CD14-positive monocyte (primary cell): Measurements from ENCODE around the gene FHOD3. TPM values are rescaled to one million over a fixed set of nuclear protein-coding genes. Genes with fewer than 3 reads are reported as not detected.

Source experiments
- DNase-seq, 3 donors: peaks; one replicate each; pipeline ENCODE4 v3.0.0-alpha.2; 2011 to 2022
- H2AFZ ChIP-seq: 2 replicates; pipeline ENCODE4 v1.6.0; 2012; ENCODE audit warnings: mild to moderate bottlenecking, low read depth, low read length, inconsistent platforms; ENCODE audit not compliant: insufficient read depth, poor library complexity, severe bottlenecking
- H3K27ac ChIP-seq, 2 donors: 1 replicate in 1 of 2; 2 replicates in 1 of 2; pipeline ENCODE4 v1.5.1; 2012 to 2013; ENCODE audit warnings: low read length in 2 of 2, control low read depth in 1 of 2, inconsistent platforms in 1 of 2, low read depth in 1 of 2, mild to moderate bottlenecking in 1 of 2
- H3K27me3 ChIP-seq, 2 donors: one replicate each; pipeline versions ENCODE4 v1.6.0 to v1.6.1; 2011 to 2013; ENCODE audit warnings: low read length in 2 of 2; ENCODE audit not compliant: control insufficient read depth in 2 of 2, insufficient read depth in 2 of 2
- H3K36me3 ChIP-seq, 2 donors: replicated peaks in 1 of 2; 1 replicate in 1 of 2; 2 replicates in 1 of 2; pipeline versions ENCODE4 v1.5.1 to v1.6.1; 2012 to 2013; ENCODE audit warnings: low read length in 2 of 2, control low read depth in 1 of 2, inconsistent platforms in 1 of 2, mild to moderate bottlenecking in 1 of 2; ENCODE audit not compliant: insufficient read depth in 2 of 2, control insufficient read depth in 1 of 2
- H3K4me1 ChIP-seq, 2 donors: 1 replicate in 1 of 2; 2 replicates in 1 of 2; pipeline versions ENCODE4 v1.5.1 to v1.6.1; 2012 to 2013; ENCODE audit warnings: low read length in 2 of 2, control low read depth in 1 of 2, inconsistent platforms in 1 of 2, mild to moderate bottlenecking in 1 of 2, moderate library complexity in 1 of 2; ENCODE audit not compliant: insufficient read depth in 2 of 2, control insufficient read depth in 1 of 2
- H3K4me2 ChIP-seq: replicated peaks from 2 replicates; pipeline ENCODE3; 2012; ENCODE audit warnings: low read length, moderate library complexity, mild to moderate bottlenecking; ENCODE audit not compliant: poor library complexity, severe bottlenecking; ENCODE audit errors: extremely low read depth
- H3K4me3 ChIP-seq, 3 experiments: fragments of 200-600 bp in 1 of 3; sonication (generic) in 1 of 3; replicated peaks in 1 of 3; 1 replicate in 2 of 3; 2 replicates in 1 of 3; pipeline ENCODE4 v1.5.1; 2011 to 2013; ENCODE audit warnings: low read length in 3 of 3, mild to moderate bottlenecking in 3 of 3, control low read depth in 2 of 3, low read depth in 2 of 3, inconsistent platforms in 1 of 3, moderate library complexity in 1 of 3
- H3K79me2 ChIP-seq: 2 replicates; pipeline ENCODE4 v1.6.0; 2012; ENCODE audit warnings: mild to moderate bottlenecking, control low read depth, inconsistent platforms, low read length, moderate library complexity; ENCODE audit not compliant: insufficient read depth
- H3K9ac ChIP-seq: 2 replicates; pipeline ENCODE4 v1.6.0; 2017; ENCODE audit warnings: low read length, mild to moderate bottlenecking; ENCODE audit not compliant: insufficient read depth, poor library complexity, severe bottlenecking
- H3K9me3 ChIP-seq, 2 donors: replicated peaks in 1 of 2; 1 replicate in 1 of 2; 2 replicates in 1 of 2; pipeline versions ENCODE4 v1.5.1 to v1.6.1; 2012 to 2013; ENCODE audit warnings: low read length in 2 of 2, control low read depth in 1 of 2; ENCODE audit not compliant: control insufficient read depth in 1 of 2, insufficient read depth in 1 of 2
- H4K20me1 ChIP-seq: 2 replicates; pipeline ENCODE4 v1.6.0; 2012; ENCODE audit warnings: mild to moderate bottlenecking, low read length, control low read depth, moderate library complexity; ENCODE audit not compliant: insufficient read depth
- H3K27ac Mint-ChIP-seq, 7 donors: one replicate each; pipeline ENCODE4 v1.8.0; 2020; ENCODE audit warnings: mild to moderate bottlenecking in 7 of 7, mixed read lengths in 7 of 7, moderate library complexity in 6 of 7, inconsistent platforms in 2 of 7
- H3K27me3 Mint-ChIP-seq, 3 donors: one replicate each; pipeline ENCODE4 v1.8.0; 2021 to 2022; ENCODE audit warnings: low read depth in 3 of 3, mild to moderate bottlenecking in 3 of 3, mixed read lengths in 3 of 3, moderate library complexity in 3 of 3, inconsistent platforms in 1 of 3
- H3K36me3 Mint-ChIP-seq, 2 donors: one replicate each; pipeline ENCODE4 v1.8.0; 2020; ENCODE audit warnings: mixed read lengths in 2 of 2, inconsistent platforms in 1 of 2, mild to moderate bottlenecking in 1 of 2
- H3K4me1 Mint-ChIP-seq: one replicate; pipeline ENCODE4 v1.8.0; 2020; ENCODE audit warnings: mild to moderate bottlenecking, mixed read lengths
- H3K4me3 Mint-ChIP-seq, 2 donors: one replicate each; pipeline ENCODE4 v1.8.0; 2020; ENCODE audit warnings: mild to moderate bottlenecking in 2 of 2, mixed read lengths in 2 of 2, moderate library complexity in 1 of 2
- H3K9me3 Mint-ChIP-seq, 7 donors: one replicate each; pipeline ENCODE4 v1.8.0; 2020 to 2022; ENCODE audit warnings: mixed read lengths in 7 of 7, mild to moderate bottlenecking in 6 of 7, moderate library complexity in 6 of 7, inconsistent platforms in 2 of 7
- WGBS: methylation state at CpG from one replicate; pipeline ENCODE4 v1.1.5; 2013; ENCODE audit warnings: missing lambda C conversion rate; ENCODE audit not compliant: insufficient coverage; 5-methylcytosine and 5-hydroxymethylcytosine counted together
- intact Hi-C, 2 donors: fragments of 100-400 bp; cut with micrococcal nuclease; formaldehyde crosslinking; loops; one replicate each; pipeline versions ENCODE4 v1.15.0 to v1.15.1; 2023
- polyA plus RNA-seq, 3 donors: library from polyadenylated mRNA; depleted of rRNA in 1 of 3; unstranded in 2 of 3; stranded (reverse) in 1 of 3; fragments of 300-500 nt in 2 of 3; fragments of >200 nt in 1 of 3; fragmentation: Illumina TruSeq in 2 of 3; gene quantifications; 1 replicate in 2 of 3; 2 replicates in 1 of 3; pipeline ENCODE4 v1.2.3, GENCODE V29; 2012 to 2021
- TF ChIP-seq, protein P1 (sequence below): fragments of 200-600 bp; IDR thresholded peaks from one replicate; pipeline ENCODE4 v1.8.0; 2022; ENCODE audit warnings: antibody characterized with exemption, mild to moderate bottlenecking

FHOD3 gene
- polyA plus RNA-seq, 3 donors: not detected

DNA sequence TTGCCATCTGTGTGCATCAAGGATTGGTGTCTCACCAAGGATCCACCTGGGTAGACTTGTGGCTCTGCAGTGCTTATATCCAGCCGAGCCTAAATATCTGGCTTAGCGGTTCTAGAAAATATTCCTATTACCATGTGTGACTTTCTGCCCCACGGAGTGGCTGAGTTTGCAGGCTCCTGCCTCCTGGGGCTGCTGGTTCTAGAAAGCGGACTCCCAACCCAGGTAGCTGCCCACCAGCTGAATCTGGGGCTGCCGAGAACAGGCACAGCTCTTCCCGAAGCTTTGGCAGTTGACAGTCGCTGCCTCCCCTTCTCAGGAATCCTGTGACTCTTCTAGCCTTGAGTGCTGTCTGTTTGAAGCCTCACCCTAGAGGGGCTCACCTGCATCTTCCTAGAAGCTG lies 426.7 kb downstream of the FHOD3 start:
- TF ChIP-seq, protein P1, sequence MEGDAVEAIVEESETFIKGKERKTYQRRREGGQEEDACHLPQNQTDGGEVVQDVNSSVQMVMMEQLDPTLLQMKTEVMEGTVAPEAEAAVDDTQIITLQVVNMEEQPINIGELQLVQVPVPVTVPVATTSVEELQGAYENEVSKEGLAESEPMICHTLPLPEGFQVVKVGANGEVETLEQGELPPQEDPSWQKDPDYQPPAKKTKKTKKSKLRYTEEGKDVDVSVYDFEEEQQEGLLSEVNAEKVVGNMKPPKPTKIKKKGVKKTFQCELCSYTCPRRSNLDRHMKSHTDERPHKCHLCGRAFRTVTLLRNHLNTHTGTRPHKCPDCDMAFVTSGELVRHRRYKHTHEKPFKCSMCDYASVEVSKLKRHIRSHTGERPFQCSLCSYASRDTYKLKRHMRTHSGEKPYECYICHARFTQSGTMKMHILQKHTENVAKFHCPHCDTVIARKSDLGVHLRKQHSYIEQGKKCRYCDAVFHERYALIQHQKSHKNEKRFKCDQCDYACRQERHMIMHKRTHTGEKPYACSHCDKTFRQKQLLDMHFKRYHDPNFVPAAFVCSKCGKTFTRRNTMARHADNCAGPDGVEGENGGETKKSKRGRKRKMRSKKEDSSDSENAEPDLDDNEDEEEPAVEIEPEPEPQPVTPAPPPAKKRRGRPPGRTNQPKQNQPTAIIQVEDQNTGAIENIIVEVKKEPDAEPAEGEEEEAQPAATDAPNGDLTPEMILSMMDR: no peak
- Histone ChIP-seq H3K27me3 (no peaks in the 10 kb centered on the region), H3K9me3 (no peaks in the 10 kb centered on the region), H3K79me2 (no peaks in the 10 kb centered on the region), H3K4me1 (no peaks in the 10 kb centered on the region), H3K4me3 (no peak overlapping the region), H3K4me2 (no peak overlapping the region), H3K36me3 (no peaks in the 10 kb centered on the region), H2AFZ (no peak overlapping the region), H4K20me1 (no peaks in the 10 kb centered on the region), H3K9ac (no peak overlapping the region), H3K27ac (no peak overlapping the region)
- Mint-ChIP-seq H3K4me1 (no peaks in the 10 kb centered on the region), H3K27ac (no peak overlapping the region), H3K9me3 (peaks cover 0 to 8% (median 2%) of the 10 kb centered on the region in 7 donors), H3K36me3 (no peaks in the 10 kb centered on the region), H3K27me3 (peaks cover 3 to 6% (median 5%) of the 10 kb centered on the region in 3 donors), H3K4me3 (no peak overlapping the region)
- WGBS: 90% methylated on average over 7 of the region's 7 CpGs
- intact Hi-C loops: no loop called here
- no peak for DNase-seq

DNA sequence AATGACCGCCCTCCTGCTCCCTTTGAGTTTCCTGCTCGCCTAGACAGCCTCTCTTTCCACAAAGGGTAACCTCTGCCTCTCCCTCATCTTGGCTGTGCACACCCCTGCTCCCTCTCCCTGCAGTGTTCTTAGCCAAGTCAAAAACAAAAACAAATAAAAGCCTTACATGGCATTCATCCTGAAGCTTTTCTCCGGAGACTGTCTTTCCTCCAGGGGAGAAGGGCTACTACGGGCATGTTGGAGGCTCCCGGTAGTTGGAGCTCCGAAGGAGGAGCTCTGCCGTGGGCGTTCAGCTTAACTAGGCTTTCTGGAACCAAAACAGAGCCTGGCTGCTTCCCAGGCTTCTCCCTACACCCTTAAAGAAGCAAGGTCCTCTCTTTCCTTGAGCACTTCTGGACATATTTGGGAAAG lies 427.1 kb downstream of the FHOD3 start:
- TF ChIP-seq, protein P1: no peak
- WGBS: 94% methylated on average over 6 of the region's 8 CpGs
- Mint-ChIP-seq H3K27ac (no peak overlapping the region), H3K9me3 (peaks cover 0 to 7% (median 2%) of the 10 kb centered on the region in 7 donors), H3K36me3 (no peaks in the 10 kb centered on the region), H3K4me3 (no peak overlapping the region), H3K27me3 (peaks cover 3 to 6% (median 5%) of the 10 kb centered on the region in 3 donors), H3K4me1 (no peaks in the 10 kb centered on the region)
- H2AFZ ChIP-seq: no peak overlapping the region
- H3K4me2 ChIP-seq: no peak overlapping the region
- no peaks in the 10 kb centered on the region for H4K20me1 ChIP-seq
- DNase-seq: no peak
- no peak overlapping the region for H3K27ac ChIP-seq
- no peaks in the 10 kb centered on the region for H3K4me1 ChIP-seq
- no peak overlapping the region for H3K9ac ChIP-seq
- H3K9me3 ChIP-seq: no peaks in the 10 kb centered on the region
- H3K36me3 ChIP-seq: no peaks in the 10 kb centered on the region
- no peak overlapping the region for H3K4me3 ChIP-seq
- no peaks in the 10 kb centered on the region for H3K79me2 ChIP-seq
- intact Hi-C loops: no loop called here
- no peaks in the 10 kb centered on the region for H3K27me3 ChIP-seq
